Measurements from ENCODE around the gene CLHC1.
A peak's percentile ranks its signal among the peaks of the same experiment; 100 is the strongest.

The CLHC1 gene

DNA sequence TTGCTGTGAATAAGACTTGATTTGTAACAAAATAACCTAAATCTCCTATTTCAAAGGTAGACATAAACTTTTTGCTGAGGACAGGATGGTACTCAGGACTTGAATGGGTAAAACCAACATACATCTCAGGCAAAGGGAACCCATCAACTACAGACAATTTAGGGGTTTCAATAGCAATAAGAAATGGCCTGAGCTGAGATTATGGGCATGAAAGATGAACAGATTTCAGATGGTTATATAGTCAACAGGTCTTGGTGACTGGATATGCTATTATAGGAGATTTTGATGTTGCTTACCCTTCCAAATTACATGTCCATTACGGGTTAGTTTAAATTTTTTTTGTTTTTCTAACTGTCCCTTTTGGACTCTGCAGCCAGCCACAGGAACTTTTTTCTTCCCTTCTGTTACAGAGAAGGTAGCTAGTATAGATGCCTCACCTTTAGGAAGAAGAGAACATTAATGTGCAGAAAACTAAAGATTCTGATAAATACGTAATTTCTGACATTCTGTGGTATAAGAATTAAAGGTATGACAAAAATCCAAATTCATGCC lies 5.0 kb upstream of the CLHC1 start:
- no CpG with 5 or more reads among the region's 2 CpGs for WGBS (ENCODE audit: extremely low coverage, insufficient coverage, insufficient read length)

GRCh38 chr2:55235724-55236538 lies 3.8 kb upstream of the CLHC1 start:
- H2BK120ac ChIP-seq (ENCODE audit: insufficient read depth, low read length, poor library complexity) = no peak overlapping the region
- H3K4me3 ChIP-seq (ENCODE audit: low read depth, low read length) = no peak overlapping the region
- no peak overlapping the region for H2BK5ac ChIP-seq (ENCODE audit: low read depth, low read length, poor library complexity)
- no peak overlapping the region for H4K12ac ChIP-seq (ENCODE audit: low read depth, low read length)
- H2AK5ac ChIP-seq (ENCODE audit: low read length) = no peak overlapping the region
- H3K9ac ChIP-seq (ENCODE audit: low read length) = no peak overlapping the region
- H4K8ac ChIP-seq (ENCODE audit: low read depth, low read length) = no peak overlapping the region
- peaks cover 14% of the 10 kb centered on the region for H3K79me1 ChIP-seq (ENCODE audit: low read length)
- no peak for DNase-seq
- H3K36me3 ChIP-seq (ENCODE audit: control insufficient read depth in 1 of 2, insufficient read depth in 2 of 2, low read length in 2 of 2) = peaks cover 7 to 23% of the 10 kb centered on the region in 2 experiments
- no peak overlapping the region for H3K23ac ChIP-seq (ENCODE audit: low read length)
- H3K18ac ChIP-seq (ENCODE audit: low read length) = no peak overlapping the region
- no peak overlapping the region for H3K4ac ChIP-seq (ENCODE audit: low read depth, low read length)
- no peak overlapping the region for H4K91ac ChIP-seq (ENCODE audit: low read depth, low read length)
- H3K9me3 ChIP-seq (ENCODE audit: insufficient read depth, low read depth, low read length) = no peaks in the 10 kb centered on the region
- no peak overlapping the region for H3K14ac ChIP-seq (ENCODE audit: low read length)
- no peaks in the 10 kb centered on the region for H3K27me3 ChIP-seq (ENCODE audit: insufficient read depth, low read length)
- peaks cover 12% of the 10 kb centered on the region for H3K79me2 ChIP-seq (ENCODE audit: control insufficient read depth, insufficient read depth, low read length, poor library complexity)
- H2BK12ac ChIP-seq (ENCODE audit: low read length) = no peak overlapping the region
- WGBS (ENCODE audit: extremely low coverage, insufficient coverage, insufficient read length) = no CpG with 5 or more reads among the region's 3 CpGs
- H3K27ac ChIP-seq (ENCODE audit: low read depth, low read length) = no peak overlapping the region
- H3K4me1 ChIP-seq (ENCODE audit: control insufficient read depth in 1 of 2, insufficient read depth in 2 of 2, low read length in 2 of 2) = peaks cover 0 to 7% of the 10 kb centered on the region in 2 experiments
- H2AFZ ChIP-seq (ENCODE audit: insufficient read depth, low read length, poor library complexity) = no peak overlapping the region
- H3K4me2 ChIP-seq (ENCODE audit: low read length) = no peak overlapping the region

More for the DNA sequence above, 5.0 kb upstream of the CLHC1 start:
- no peaks in the 10 kb centered on the region for H3K27me3 ChIP-seq (ENCODE audit: insufficient read depth, low read length)
- no peak overlapping the region for H2AK5ac ChIP-seq (ENCODE audit: low read length)
- peaks cover 8% of the 10 kb centered on the region for H3K79me1 ChIP-seq (ENCODE audit: low read length)
- H3K23ac ChIP-seq (ENCODE audit: low read length) = no peak overlapping the region
- H3K9ac ChIP-seq (ENCODE audit: low read length) = no peak overlapping the region
- no peak overlapping the region for H3K4me3 ChIP-seq (ENCODE audit: low read depth, low read length)
- DNase-seq = no peak
- no peak overlapping the region for H4K12ac ChIP-seq (ENCODE audit: low read depth, low read length)
- H3K36me3 ChIP-seq (ENCODE audit: control insufficient read depth in 1 of 2, insufficient read depth in 2 of 2, low read length in 2 of 2) = peaks cover 9 to 26% of the 10 kb centered on the region in 2 experiments
- H4K91ac ChIP-seq (ENCODE audit: low read depth, low read length) = no peak overlapping the region
- no peak overlapping the region for H3K4ac ChIP-seq (ENCODE audit: low read depth, low read length)
- no peaks in the 10 kb centered on the region for H3K9me3 ChIP-seq (ENCODE audit: insufficient read depth, low read depth, low read length)
- no peak overlapping the region for H4K8ac ChIP-seq (ENCODE audit: low read depth, low read length)
- H3K27ac ChIP-seq (ENCODE audit: low read depth, low read length) = no peak overlapping the region
- no peak overlapping the region for H2BK12ac ChIP-seq (ENCODE audit: low read length)
- H2BK120ac ChIP-seq (ENCODE audit: insufficient read depth, low read length, poor library complexity) = no peak overlapping the region
- H2AFZ ChIP-seq (ENCODE audit: insufficient read depth, low read length, poor library complexity) = no peak overlapping the region
- H3K4me2 ChIP-seq (ENCODE audit: low read length) = no peak overlapping the region
- H2BK5ac ChIP-seq (ENCODE audit: low read depth, low read length, poor library complexity) = no peak overlapping the region
- peaks cover 0 to 7% of the 10 kb centered on the region in 2 experiments for H3K4me1 ChIP-seq (ENCODE audit: control insufficient read depth in 1 of 2, insufficient read depth in 2 of 2, low read length in 2 of 2)
- H3K14ac ChIP-seq (ENCODE audit: low read length) = no peak overlapping the region
- no peak overlapping the region for H3K18ac ChIP-seq (ENCODE audit: low read length)
- peaks cover 10% of the 10 kb centered on the region for H3K79me2 ChIP-seq (ENCODE audit: control insufficient read depth, insufficient read depth, low read length, poor library complexity)

DNA sequence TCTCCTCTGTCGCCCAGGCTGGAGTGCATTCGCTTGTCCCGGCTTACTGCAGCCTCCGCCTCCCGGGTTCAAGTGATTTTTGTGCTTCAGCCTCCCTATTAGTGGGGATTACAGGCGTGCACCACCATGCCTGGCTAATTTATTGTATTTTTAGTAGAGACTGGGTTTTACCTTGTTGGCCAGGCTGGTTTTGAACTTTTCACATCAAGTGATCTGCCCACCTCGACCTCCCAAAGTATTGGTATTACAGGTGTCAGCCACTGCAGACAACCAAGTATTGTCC lies 1.5 kb upstream of the CLHC1 start:
- H3K36me3 ChIP-seq (ENCODE audit: control insufficient read depth in 1 of 2, insufficient read depth in 2 of 2, low read length in 2 of 2) = peaks cover 7 to 23% of the 10 kb centered on the region in 2 experiments
- peak overlapping the region; percentile 72 for H3K9ac ChIP-seq (ENCODE audit: low read length)
- no peak overlapping the region for H3K27ac ChIP-seq (ENCODE audit: low read depth, low read length)
- peaks cover 14% of the 10 kb centered on the region for H3K79me1 ChIP-seq (ENCODE audit: low read length)
- peaks cover 2 to 9% of the 10 kb centered on the region in 2 experiments for H3K4me1 ChIP-seq (ENCODE audit: control insufficient read depth in 1 of 2, insufficient read depth in 2 of 2, low read length in 2 of 2)
- H3K18ac ChIP-seq (ENCODE audit: low read length) = no peak overlapping the region
- peak overlapping the region; percentile 88 for H3K4ac ChIP-seq (ENCODE audit: low read depth, low read length)
- no peak overlapping the region for H4K8ac ChIP-seq (ENCODE audit: low read depth, low read length)
- no peak overlapping the region for H2AK5ac ChIP-seq (ENCODE audit: low read length)
- no peak overlapping the region for H2BK12ac ChIP-seq (ENCODE audit: low read length)
- DNase-seq = no peak
- no peak overlapping the region for H4K91ac ChIP-seq (ENCODE audit: low read depth, low read length)
- H3K79me2 ChIP-seq (ENCODE audit: control insufficient read depth, insufficient read depth, low read length, poor library complexity) = peaks cover 12% of the 10 kb centered on the region
- peak overlapping the region; percentile 88 for H3K4me3 ChIP-seq (ENCODE audit: low read depth, low read length)
- H3K14ac ChIP-seq (ENCODE audit: low read length) = no peak overlapping the region
- H2BK5ac ChIP-seq (ENCODE audit: low read depth, low read length, poor library complexity) = no peak overlapping the region
- H3K9me3 ChIP-seq (ENCODE audit: insufficient read depth, low read depth, low read length) = no peaks in the 10 kb centered on the region
- no peak overlapping the region for H2BK120ac ChIP-seq (ENCODE audit: insufficient read depth, low read length, poor library complexity)
- no CpG with 5 or more reads among the region's 7 CpGs for WGBS (ENCODE audit: extremely low coverage, insufficient coverage, insufficient read length)
- H3K23ac ChIP-seq (ENCODE audit: low read length) = no peak overlapping the region
- H2AFZ ChIP-seq (ENCODE audit: insufficient read depth, low read length, poor library complexity) = no peak overlapping the region
- H4K12ac ChIP-seq (ENCODE audit: low read depth, low read length) = no peak overlapping the region
- H3K27me3 ChIP-seq (ENCODE audit: insufficient read depth, low read length) = no peaks in the 10 kb centered on the region
- peak overlapping the region; percentile 90 for H3K4me2 ChIP-seq (ENCODE audit: low read length)

- Histone ChIP-seq H3K4me1 (ENCODE audit: control insufficient read depth in 1 of 2, insufficient read depth in 2 of 2, low read length in 2 of 2) (peaks cover 2 to 9% of the 10 kb centered on the region in 2 experiments), H4K91ac (ENCODE audit: low read depth, low read length) (peak overlapping the region; percentile 69), H2BK5ac (ENCODE audit: low read depth, low read length, poor library complexity) (peak overlapping the region; percentile 75), H2AK5ac (ENCODE audit: low read length) (peak overlapping the region; percentile 22), H2AFZ (ENCODE audit: insufficient read depth, low read length, poor library complexity) (peak overlapping the region; percentile 14), H3K14ac (ENCODE audit: low read length) (peak overlapping the region; percentile 65), H3K18ac (ENCODE audit: low read length) (peak overlapping the region; percentile 81), H3K79me2 (ENCODE audit: control insufficient read depth, insufficient read depth, low read length, poor library complexity) (peaks cover 12% of the 10 kb centered on the region), H3K9ac (ENCODE audit: low read length) (peak overlapping the region; percentile 96), H2BK12ac (ENCODE audit: low read length) (no peak overlapping the region), H4K8ac (ENCODE audit: low read depth, low read length) (peak overlapping the region; percentile 78), H3K79me1 (ENCODE audit: low read length) (peaks cover 14% of the 10 kb centered on the region), H3K23ac (ENCODE audit: low read length) (no peak overlapping the region), H4K12ac (ENCODE audit: low read depth, low read length) (peak overlapping the region; percentile 45), H3K27me3 (ENCODE audit: insufficient read depth, low read length) (no peaks in the 10 kb centered on the region), H3K36me3 (ENCODE audit: control insufficient read depth in 1 of 2, insufficient read depth in 2 of 2, low read length in 2 of 2) (peaks cover 6 to 23% of the 10 kb centered on the region in 2 experiments), H3K9me3 (ENCODE audit: insufficient read depth, low read depth, low read length) (no peaks in the 10 kb centered on the region), H3K27ac (ENCODE audit: low read depth, low read length) (peak overlapping the region; percentile 80), H3K4me3 (ENCODE audit: low read depth, low read length) (peak overlapping the region; percentile 88), H3K4ac (ENCODE audit: low read depth, low read length) (peak overlapping the region; percentile 90), H2BK120ac (ENCODE audit: insufficient read depth, low read length, poor library complexity) (peak overlapping the region; percentile 57), H3K4me2 (ENCODE audit: low read length) (peak overlapping the region; percentile 90)
- DNase-seq = peak; percentile 18 to 35
- no CpG with 5 or more reads among the region's 33 CpGs for WGBS (ENCODE audit: extremely low coverage, insufficient coverage, insufficient read length)
Measured at GRCh38 chr2:55232863-55233657, 967 bp upstream of the CLHC1 start.

Measured in trophoblast cell (in vitro differentiated cells and primary cell).